CD8-positive, alpha-beta memory T cell (primary cell): ENCODE results near the gene INPP5B. TPM values are rescaled to one million over a fixed set of nuclear protein-coding genes. Genes with fewer than 3 reads are reported as not detected.
A peak's percentile ranks its signal among the peaks of the same experiment; 100 is the strongest.

ENCODE experiments used
- CTCF ChIA-PET: fragments of 350-600 bp; sonication (Branson Sonifier 250); formaldehyde crosslinking; loops from one replicate; lab custom pipeline; 2021; ENCODE audit warnings: antibody characterized with exemption; lab: Charles Lee
- POLR2A ChIA-PET: fragments of 350-600 bp; sonication (Branson Sonifier 250); formaldehyde crosslinking; loops from one replicate; lab custom pipeline; 2021; ENCODE audit warnings: antibody characterized with exemption; lab: Charles Lee
- DNase-seq, 5 donors: peaks; one replicate each; pipeline versions ENCODE4 v3.0.0 to v3.0.0-alpha.2; 2020 to 2022; ENCODE audit warnings: mixed read lengths in 1 of 5
- H3K27ac ChIP-seq: one replicate; pipeline ENCODE4 v1.7.0; 2013; ENCODE audit warnings: low read depth, mild to moderate bottlenecking, low read length, moderate library complexity
- H3K27me3 ChIP-seq: 2 replicates; pipeline ENCODE4 v1.7.0; 2013; ENCODE audit warnings: low read length, mild to moderate bottlenecking; ENCODE audit not compliant: insufficient read depth, poor library complexity, severe bottlenecking
- H3K36me3 ChIP-seq: 2 replicates; pipeline ENCODE4 v1.7.0; 2013; ENCODE audit warnings: mild to moderate bottlenecking, low read length, moderate library complexity; ENCODE audit not compliant: insufficient read depth
- H3K4me1 ChIP-seq: 2 replicates; pipeline ENCODE4 v1.7.0; 2013; ENCODE audit warnings: mild to moderate bottlenecking, low read length, moderate library complexity; ENCODE audit not compliant: insufficient read depth
- H3K4me3 ChIP-seq: 2 replicates; pipeline ENCODE4 v1.7.0; 2013; ENCODE audit warnings: mild to moderate bottlenecking, low read length
- H3K9me3 ChIP-seq: 2 replicates; pipeline ENCODE4 v1.7.0; 2013; ENCODE audit warnings: mild to moderate bottlenecking, low read length
- H3K27ac Mint-ChIP-seq, 8 donors: one replicate each; pipeline ENCODE4 v1.8.0; 2020 to 2021; ENCODE audit warnings: mixed read lengths in 8 of 8, mild to moderate bottlenecking in 6 of 8, inconsistent platforms in 3 of 8, moderate library complexity in 3 of 8
- H3K27me3 Mint-ChIP-seq, 2 donors: one replicate each; pipeline ENCODE4 v1.8.0; 2020 to 2021; ENCODE audit warnings: mixed read lengths in 2 of 2, mild to moderate bottlenecking in 1 of 2, moderate library complexity in 1 of 2
- H3K36me3 Mint-ChIP-seq, 3 donors: one replicate each; pipeline ENCODE4 v1.8.0; 2020 to 2021; ENCODE audit warnings: mixed read lengths in 3 of 3, inconsistent platforms in 1 of 3, mild to moderate bottlenecking in 1 of 3
- H3K4me1 Mint-ChIP-seq, 3 donors: one replicate each; pipeline ENCODE4 v1.8.0; 2020 to 2021; ENCODE audit warnings: mixed read lengths in 3 of 3, inconsistent platforms in 1 of 3, mild to moderate bottlenecking in 1 of 3
- H3K4me3 Mint-ChIP-seq, 7 donors: one replicate each; pipeline ENCODE4 v1.8.0; 2020 to 2021; ENCODE audit warnings: mixed read lengths in 7 of 7, mild to moderate bottlenecking in 6 of 7, moderate library complexity in 4 of 7, inconsistent platforms in 2 of 7
- H3K9me3 Mint-ChIP-seq, 5 donors: one replicate each; pipeline ENCODE4 v1.8.0; 2020 to 2022; ENCODE audit warnings: mixed read lengths in 5 of 5, mild to moderate bottlenecking in 3 of 5, moderate library complexity in 2 of 5, inconsistent platforms in 1 of 5
- polyA plus RNA-seq: library from polyadenylated mRNA; unstranded; fragments of 300-500 nt; fragmentation: Illumina TruSeq; gene quantifications from one replicate; pipeline ENCODE4 v1.2.3, GENCODE V29; 2021
- total RNA-seq, 2 experiments: library from RNA; stranded (reverse); gene quantifications; one replicate each; pipeline ENCODE4 v1.2.3, GENCODE V29; 2021

The INPP5B gene
- total and polyA plus RNA-seq, 3 experiments from 2014 or later: 22.9 to 25.1 (median 24.1) TPM

DNA sequence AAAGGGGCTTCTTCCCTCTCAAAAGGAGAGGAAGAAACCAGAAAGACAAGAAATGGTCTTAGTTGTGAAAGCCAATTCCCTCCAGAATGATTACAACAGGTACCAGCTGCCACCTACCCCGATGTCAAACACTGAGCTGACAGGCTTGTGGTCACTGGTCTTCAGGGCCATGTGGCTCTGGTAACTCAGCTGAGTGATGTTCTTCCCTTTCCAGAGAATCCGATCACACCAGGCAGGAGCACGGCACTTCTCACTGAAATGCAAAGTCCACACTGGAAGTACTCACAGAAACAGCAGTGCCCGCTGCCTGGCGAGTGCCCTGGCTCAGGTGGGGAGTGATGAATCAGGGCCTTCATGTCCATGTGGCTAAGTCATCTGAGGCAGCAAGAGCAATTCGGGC is 68.8 kb downstream of the INPP5B start:
- H3K27me3 ChIP-seq: no peaks in the 10 kb centered on the region
- H3K36me3 ChIP-seq: peaks cover 56% of the 10 kb centered on the region
- H3K4me1 ChIP-seq: no peaks in the 10 kb centered on the region
- Mint-ChIP-seq H3K27ac (peak overlapping the region in 2 of 8 donors; percentile 14 to 33), H3K4me1 (no peaks in the 10 kb centered on the region), H3K36me3 (peaks cover 4 to 81% (median 26%) of the 10 kb centered on the region in 3 donors), H3K27me3 (no peaks in the 10 kb centered on the region), H3K4me3 (no peak overlapping the region), H3K9me3 (no peaks in the 10 kb centered on the region)
- ChIA-PET POLR2A (no interaction called here), CTCF (no interaction called here)
- no peak overlapping the region for H3K4me3 ChIP-seq
- H3K9me3 ChIP-seq: no peaks in the 10 kb centered on the region
- DNase-seq: no peak
- no peak overlapping the region for H3K27ac ChIP-seq

- no peak overlapping the region for H3K4me3 Mint-ChIP-seq
- ChIA-PET CTCF (interaction anchor here (2.8 kb wide), 1 partner anchor 16 kb away, joined by 9 read pairs; the partner anchor contains the start of gene MTF1), POLR2A (interaction anchor here (0.7 kb wide), 1 partner anchor 88 kb away, joined by 4 read pairs; no protein-coding TSS in a partner anchor)
- Histone ChIP-seq H3K27me3 (no peaks in the 10 kb centered on the region), H3K4me3 (no peak overlapping the region), H3K9me3 (no peaks in the 10 kb centered on the region), H3K4me1 (no peaks in the 10 kb centered on the region), H3K36me3 (peaks cover 49% of the 10 kb centered on the region), H3K27ac (no peak overlapping the region)
- peaks cover 4 to 77% (median 24%) of the 10 kb centered on the region in 3 donors for H3K36me3 Mint-ChIP-seq
- no peak for DNase-seq
- H3K27me3 Mint-ChIP-seq: no peaks in the 10 kb centered on the region
- H3K4me1 Mint-ChIP-seq: no peaks in the 10 kb centered on the region
- H3K27ac Mint-ChIP-seq: peak overlapping the region in 2 of 8 donors; percentile 27 to 74
- no peaks in the 10 kb centered on the region for H3K9me3 Mint-ChIP-seq
These were observed 71.0 kb downstream of the INPP5B start for GRCh38 chr1:37875833-37876232.

- Histone ChIP-seq H3K27ac (no peak overlapping the region), H3K27me3 (no peaks in the 10 kb centered on the region), H3K4me3 (no peak overlapping the region), H3K4me1 (no peaks in the 10 kb centered on the region), H3K9me3 (no peaks in the 10 kb centered on the region), H3K36me3 (peaks cover 48% of the 10 kb centered on the region)
- Mint-ChIP-seq H3K4me3 (no peak overlapping the region), H3K36me3 (peaks cover 4 to 78% (median 30%) of the 10 kb centered on the region in 3 donors), H3K27ac (peak overlapping the region in 2 of 8 donors; percentile 21 to 71), H3K4me1 (no peaks in the 10 kb centered on the region), H3K27me3 (no peaks in the 10 kb centered on the region), H3K9me3 (no peaks in the 10 kb centered on the region)
- no peak for DNase-seq
- CTCF ChIA-PET: interaction anchor here (1.4 kb wide), 1 partner anchor 13 kb away, joined by 4 read pairs; the partner anchor contains the start of gene MTF1
- POLR2A ChIA-PET: no interaction called here
These were observed 74.2 kb downstream of the INPP5B start for GRCh38 chr1:37872692-37873091.

DNA sequence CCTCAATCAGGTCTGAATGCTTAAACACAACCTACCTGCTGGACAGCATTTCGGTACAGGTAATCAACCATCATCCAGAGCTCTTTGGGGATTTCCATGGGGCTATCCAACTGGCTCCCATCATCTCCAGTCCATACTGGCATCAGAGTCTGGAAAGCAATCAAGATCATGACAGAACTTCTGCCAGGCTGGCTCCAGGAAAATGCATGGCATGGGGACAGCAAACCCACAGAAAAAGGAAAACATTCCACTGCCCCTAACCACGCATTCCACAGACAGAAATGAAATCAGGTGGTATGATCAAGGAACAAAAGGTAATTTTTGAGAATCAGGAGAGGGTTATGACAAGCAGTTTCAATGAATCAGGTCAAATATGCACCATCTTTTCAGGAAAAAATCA is 78.4 kb downstream of the INPP5B start:
- Histone ChIP-seq H3K27ac (no peak overlapping the region), H3K4me1 (no peaks in the 10 kb centered on the region), H3K9me3 (no peaks in the 10 kb centered on the region), H3K36me3 (peaks cover 20% of the 10 kb centered on the region), H3K4me3 (no peak overlapping the region), H3K27me3 (no peaks in the 10 kb centered on the region)
- H3K27me3 Mint-ChIP-seq: no peaks in the 10 kb centered on the region
- peaks cover 5 to 75% (median 29%) of the 10 kb centered on the region in 3 donors for H3K36me3 Mint-ChIP-seq
- H3K9me3 Mint-ChIP-seq: no peaks in the 10 kb centered on the region
- H3K4me3 Mint-ChIP-seq: no peak overlapping the region
- ChIA-PET POLR2A (no interaction called here), CTCF (no interaction called here)
- no peak for DNase-seq
- H3K27ac Mint-ChIP-seq: peak overlapping the region in 1 of 8 donors; percentile 76
- H3K4me1 Mint-ChIP-seq: no peaks in the 10 kb centered on the region

DNA sequence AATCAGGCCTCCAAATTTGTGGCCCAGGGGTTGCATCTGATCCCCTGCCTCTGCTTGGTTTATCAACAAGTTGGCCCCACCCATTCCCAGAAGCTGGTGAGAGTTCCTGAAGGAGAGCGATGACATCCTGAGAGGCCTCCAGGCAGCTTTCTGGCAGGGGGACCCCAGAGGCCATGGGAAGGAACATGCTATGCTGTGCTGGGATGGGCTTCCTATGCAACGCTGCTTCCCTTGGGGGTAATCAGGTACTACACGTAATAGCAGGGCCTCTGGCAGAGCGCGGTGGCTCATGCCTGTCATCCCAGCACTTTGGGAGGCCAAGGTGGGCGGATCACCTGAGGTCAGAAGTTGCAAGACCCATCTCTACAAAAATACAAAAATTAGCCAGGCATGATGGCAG is 79.1 kb downstream of the INPP5B start:
- H3K36me3 Mint-ChIP-seq: peaks cover 5 to 70% (median 23%) of the 10 kb centered on the region in 3 donors
- H3K27ac Mint-ChIP-seq: peak overlapping the region in 1 of 8 donors; percentile 74
- H3K9me3 Mint-ChIP-seq: no peaks in the 10 kb centered on the region
- Histone ChIP-seq H3K27ac (no peak overlapping the region), H3K9me3 (no peaks in the 10 kb centered on the region), H3K27me3 (no peaks in the 10 kb centered on the region), H3K4me1 (no peaks in the 10 kb centered on the region), H3K36me3 (peaks cover 13% of the 10 kb centered on the region), H3K4me3 (no peak overlapping the region)
- ChIA-PET CTCF (no interaction called here), POLR2A (no interaction called here)
- no peak overlapping the region for H3K4me3 Mint-ChIP-seq
- no peak for DNase-seq
- H3K4me1 Mint-ChIP-seq: no peaks in the 10 kb centered on the region
- no peaks in the 10 kb centered on the region for H3K27me3 Mint-ChIP-seq

DNA sequence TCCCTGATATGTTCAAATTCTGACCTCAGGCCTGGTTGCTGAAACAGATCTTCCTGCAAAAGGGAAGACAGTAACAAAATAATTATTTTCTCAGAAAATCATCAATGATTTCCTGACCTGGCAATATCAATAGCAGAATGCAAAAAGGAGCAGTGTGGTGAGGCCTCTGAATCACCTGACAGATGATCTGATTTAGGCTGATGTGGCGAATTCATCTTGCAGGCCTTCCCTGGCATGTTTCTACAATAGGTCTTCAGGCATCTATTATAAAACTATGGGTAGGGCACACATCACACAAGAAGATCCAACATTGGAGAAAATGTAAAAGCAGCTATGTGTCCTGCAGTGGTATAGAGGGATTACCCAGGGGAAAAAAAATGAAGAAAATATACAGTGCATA is 80.4 kb downstream of the INPP5B start:
- ChIA-PET CTCF (no interaction called here), POLR2A (no interaction called here)
- no peaks in the 10 kb centered on the region for H3K9me3 Mint-ChIP-seq
- Histone ChIP-seq H3K36me3 (peaks cover 7% of the 10 kb centered on the region), H3K27ac (no peak overlapping the region), H3K4me1 (no peaks in the 10 kb centered on the region), H3K4me3 (no peak overlapping the region), H3K9me3 (no peaks in the 10 kb centered on the region), H3K27me3 (no peaks in the 10 kb centered on the region)
- peaks cover 5 to 70% (median 21%) of the 10 kb centered on the region in 3 donors for H3K36me3 Mint-ChIP-seq
- no peak overlapping the region for H3K4me3 Mint-ChIP-seq
- H3K4me1 Mint-ChIP-seq: no peaks in the 10 kb centered on the region
- H3K27ac Mint-ChIP-seq: peak overlapping the region in 2 of 8 donors; percentile 13 to 64
- no peaks in the 10 kb centered on the region for H3K27me3 Mint-ChIP-seq
- no peak for DNase-seq

- Mint-ChIP-seq H3K9me3 (no peaks in the 10 kb centered on the region), H3K27me3 (no peaks in the 10 kb centered on the region), H3K36me3 (peaks cover 5 to 65% (median 20%) of the 10 kb centered on the region in 3 donors), H3K27ac (no peak overlapping the region), H3K4me3 (no peak overlapping the region), H3K4me1 (no peaks in the 10 kb centered on the region)
- Histone ChIP-seq H3K27me3 (no peaks in the 10 kb centered on the region), H3K4me1 (no peaks in the 10 kb centered on the region), H3K36me3 (peaks cover 5% of the 10 kb centered on the region), H3K4me3 (no peak overlapping the region), H3K27ac (no peak overlapping the region), H3K9me3 (no peaks in the 10 kb centered on the region)
- POLR2A ChIA-PET: no interaction called here
- DNase-seq: no peak
- CTCF ChIA-PET: interaction anchor here (1.0 kb wide), 1 partner anchor 125 kb away, joined by 3 read pairs; no protein-coding TSS in a partner anchor
These were observed 81.3 kb downstream of the INPP5B start for GRCh38 chr1:37865348-37866120.

DNA sequence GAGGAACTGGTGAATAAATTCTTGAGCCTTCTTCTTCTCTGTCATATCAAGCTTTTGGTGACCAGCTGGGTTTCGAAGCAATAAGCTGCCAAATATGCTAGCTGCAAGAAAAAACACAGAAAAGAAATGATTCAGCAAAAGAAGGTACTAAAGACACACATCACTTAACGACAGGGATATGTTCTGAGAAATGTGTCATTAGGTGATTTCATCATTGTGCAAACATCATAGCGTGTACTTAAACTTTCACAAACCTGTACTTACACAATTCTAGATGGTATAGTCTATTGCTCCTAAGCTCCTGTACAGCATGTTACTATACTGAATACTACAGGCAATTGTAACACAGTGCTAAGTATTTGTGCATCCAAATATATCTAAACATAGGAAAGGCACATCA is 84.5 kb downstream of the INPP5B start:
- ChIA-PET CTCF (interaction anchor here (1.0 to 1.8 kb wide), 3 partner anchors 9 to 132 kb away, joined by 3 to 5 read pairs (median 4); no protein-coding TSS in a partner anchor), POLR2A (interaction anchor here (0.9 kb wide), 1 partner anchor 171 kb away, joined by 3 read pairs; no protein-coding TSS in a partner anchor)
- no peak for DNase-seq
- H3K4me1 ChIP-seq: peaks cover 17% of the 10 kb centered on the region
- H3K9me3 Mint-ChIP-seq: no peaks in the 10 kb centered on the region
- peaks cover 18 to 23% (median 20%) of the 10 kb centered on the region in 3 donors for H3K4me1 Mint-ChIP-seq
- H3K27ac Mint-ChIP-seq: peak overlapping the region in 2 of 8 donors; percentile 72 to 79
- H3K9me3 ChIP-seq: no peaks in the 10 kb centered on the region
- H3K4me3 Mint-ChIP-seq: peak overlapping the region in 1 of 7 donors; percentile 71
- H3K4me3 ChIP-seq: no peak overlapping the region
- peaks cover 5 to 55% (median 16%) of the 10 kb centered on the region in 3 donors for H3K36me3 Mint-ChIP-seq
- no peak overlapping the region for H3K27ac ChIP-seq
- H3K27me3 Mint-ChIP-seq: no peaks in the 10 kb centered on the region
- no peaks in the 10 kb centered on the region for H3K27me3 ChIP-seq
- peaks cover 2% of the 10 kb centered on the region for H3K36me3 ChIP-seq
